Measurements from ENCODE around the gene KRT76.

GRCh38 chr12:52800259-52800917 lies 23.2 kb upstream of the KRT76 start:
- TF ChIP-seq POLR2A (IDR thresholded peaks at IDR 0.05): no peak
- TF ChIP-seq, protein P1, sequence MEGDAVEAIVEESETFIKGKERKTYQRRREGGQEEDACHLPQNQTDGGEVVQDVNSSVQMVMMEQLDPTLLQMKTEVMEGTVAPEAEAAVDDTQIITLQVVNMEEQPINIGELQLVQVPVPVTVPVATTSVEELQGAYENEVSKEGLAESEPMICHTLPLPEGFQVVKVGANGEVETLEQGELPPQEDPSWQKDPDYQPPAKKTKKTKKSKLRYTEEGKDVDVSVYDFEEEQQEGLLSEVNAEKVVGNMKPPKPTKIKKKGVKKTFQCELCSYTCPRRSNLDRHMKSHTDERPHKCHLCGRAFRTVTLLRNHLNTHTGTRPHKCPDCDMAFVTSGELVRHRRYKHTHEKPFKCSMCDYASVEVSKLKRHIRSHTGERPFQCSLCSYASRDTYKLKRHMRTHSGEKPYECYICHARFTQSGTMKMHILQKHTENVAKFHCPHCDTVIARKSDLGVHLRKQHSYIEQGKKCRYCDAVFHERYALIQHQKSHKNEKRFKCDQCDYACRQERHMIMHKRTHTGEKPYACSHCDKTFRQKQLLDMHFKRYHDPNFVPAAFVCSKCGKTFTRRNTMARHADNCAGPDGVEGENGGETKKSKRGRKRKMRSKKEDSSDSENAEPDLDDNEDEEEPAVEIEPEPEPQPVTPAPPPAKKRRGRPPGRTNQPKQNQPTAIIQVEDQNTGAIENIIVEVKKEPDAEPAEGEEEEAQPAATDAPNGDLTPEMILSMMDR (IDR thresholded peaks at IDR 0.05 in 4 of 5, conservative IDR thresholded peaks at IDR 0.05 in 1 of 5): no peak

Measured in gastrocnemius medialis (tissue), 4 donors.